Left lung (tissue), 10 donors: Measurements from ENCODE around the gene TMEM106C. TPM values are rescaled to one million over a fixed set of nuclear protein-coding genes. Genes with fewer than 3 reads are reported as not detected.

Source experiments
- ATAC-seq: fragments of 200-7000 bp; cut with Tn5 transposase; one replicate; pipeline ENCODE4 v1.9.1; 2020; ENCODE audit warnings: moderate library complexity
- DNase-seq, 4 donors: peaks; one replicate each; pipeline ENCODE4 v3.0.0-alpha.2; 2013 to 2020
- H3K27ac ChIP-seq, 2 donors: fragments of 200-600 bp; sonication (generic) in 1 of 2; one replicate each; pipeline versions ENCODE4 v1.5.0 to v1.8.0; 2020 to 2021
- H3K27me3 ChIP-seq, 2 donors: fragments of 200-600 bp; sonication (generic) in 1 of 2; one replicate each; pipeline versions ENCODE4 v1.5.0 to v1.8.0; 2020 to 2021
- H3K36me3 ChIP-seq, 2 donors: fragments of 200-600 bp; sonication (generic) in 1 of 2; one replicate each; pipeline versions ENCODE4 v1.5.0 to v1.8.0; 2020 to 2021
- H3K4me1 ChIP-seq, 2 donors: fragments of 200-600 bp; one replicate each; pipeline ENCODE4 v1.8.0; 2021
- H3K4me3 ChIP-seq, 2 donors: fragments of 200-600 bp; sonication (generic) in 1 of 2; one replicate each; pipeline versions ENCODE4 v1.5.0 to v1.8.0; 2020 to 2021; ENCODE audit warnings: mild to moderate bottlenecking in 1 of 2
- H3K9me3 ChIP-seq, 2 donors: fragments of 200-600 bp; sonication (generic) in 1 of 2; one replicate each; pipeline versions ENCODE4 v1.5.0 to v1.8.0; 2020 to 2021
- CTCF ChIP-seq, 2 donors: fragments of 200-600 bp; sonication (generic) in 1 of 2; IDR thresholded peaks; one replicate each; pipeline versions ENCODE4 v1.5.0 to v1.8.0; 2021; ENCODE audit warnings: antibody characterized with exemption in 2 of 2
- intact Hi-C, 2 donors: fragments of 100-400 bp; cut with DNase I; formaldehyde crosslinking; loops; one replicate each; pipeline versions ENCODE4 v1.11.2 to v1.14.2; 2022
- polyA plus RNA-seq, 6 donors: library from polyadenylated mRNA; unstranded; fragments of 120-200 nt; gene quantifications; one replicate each; pipeline ENCODE4 v1.2.1, GENCODE V29; 2013; ENCODE audit not compliant: insufficient read length in 6 of 6
- total RNA-seq, 2 donors: library from RNA; stranded (reverse); fragmentation: NEBNext Ultra II Directional; extraction: Animal tissue kit (Norgen Biotek cat#: 25700); gene quantifications; one replicate each; pipeline ENCODE4 v1.2.1, GENCODE V29; 2021
- donor health status: DM: no; HTN: yes; CAD: no.
- donor health status: DM: no; HTN: no; CAD: no.

Gene TMEM106C
- total and polyA plus RNA-seq, 8 donors, result 43.1 to 99.3 (median 82.1) TPM

- no peak for TF ChIP-seq CTCF (IDR thresholded peaks at IDR 0.05)
- Histone ChIP-seq H3K4me3 (no peak overlapping the region), H3K36me3 (no peaks in the 10 kb centered on the region), H3K9me3 (no peaks in the 10 kb centered on the region), H3K27ac (no peak overlapping the region), H3K27me3 (peaks cover 5 to 31% of the 10 kb centered on the region in 2 donors), H3K4me1 (peaks cover 0 to 8% of the 10 kb centered on the region in 2 donors)
- intact Hi-C loops, result no loop called here
- DNase-seq (peak in 2 of 4 donors; percentile 35 to 83), ATAC-seq (peak; percentile 34)
Observed at GRCh38 chr12:47941871-47942613, 21.4 kb upstream of the TMEM106C start.

GRCh38 chr12:47942614-47943225 is 20.7 kb upstream of the TMEM106C start:
- Histone ChIP-seq H3K4me1 (peaks cover 0 to 15% of the 10 kb centered on the region in 2 donors), H3K9me3 (no peaks in the 10 kb centered on the region), H3K27me3 (peaks cover 5 to 31% of the 10 kb centered on the region in 2 donors), H3K27ac (no peak overlapping the region), H3K36me3 (no peaks in the 10 kb centered on the region), H3K4me3 (no peak overlapping the region)
- TF ChIP-seq CTCF (IDR thresholded peaks at IDR 0.05), result no peak
- ATAC-seq (no peak), DNase-seq (no peak)
- intact Hi-C loops, result no loop called here

GRCh38 chr12:47943623-47944340 is 19.6 kb upstream of the TMEM106C start:
- H3K4me1 ChIP-seq, result peaks cover 0 to 15% of the 10 kb centered on the region in 2 donors
- ATAC-seq, result no peak
- H3K27ac ChIP-seq, result no peak overlapping the region
- no peaks in the 10 kb centered on the region for H3K36me3 ChIP-seq
- intact Hi-C loops, result no loop called here
- H3K9me3 ChIP-seq, result no peaks in the 10 kb centered on the region
- DNase-seq, result no peak
- peaks cover 5 to 31% of the 10 kb centered on the region in 2 donors for H3K27me3 ChIP-seq
- H3K4me3 ChIP-seq, result no peak overlapping the region
- TF ChIP-seq CTCF (IDR thresholded peaks at IDR 0.05), result no peak

GRCh38 chr12:47944685-47945340 is 18.6 kb upstream of the TMEM106C start:
- Histone ChIP-seq H3K4me1 (peaks cover 0 to 21% of the 10 kb centered on the region in 2 donors), H3K27ac (no peak overlapping the region), H3K9me3 (no peaks in the 10 kb centered on the region), H3K4me3 (no peak overlapping the region), H3K36me3 (no peaks in the 10 kb centered on the region), H3K27me3 (peaks cover 5 to 31% of the 10 kb centered on the region in 2 donors)
- no peak for TF ChIP-seq CTCF (IDR thresholded peaks at IDR 0.05)
- ATAC-seq (no peak), DNase-seq (no peak)
- intact Hi-C loops, result no loop called here
